Adrenal gland (tissue), 12 donors: ENCODE measurements around the gene ANKRD33B. TPM values are rescaled to one million over a fixed set of nuclear protein-coding genes. Genes with fewer than 3 reads are reported as not detected.

Experiments used
- DNase-seq, 7 donors: peaks; one replicate each; pipeline ENCODE4 v3.0.0-alpha.2; 2019 to 2020
- H3K27ac ChIP-seq, 5 donors: fragments of 200-600 bp; sonication (generic) in 4 of 5; 1 replicate in 3 of 5; 2 replicates in 2 of 5; pipeline versions ENCODE4 v1.5.1 to v1.8.0; 2016 to 2020; ENCODE audit warnings: mild to moderate bottlenecking in 1 of 5
- H3K27me3 ChIP-seq: fragments of 200-600 bp; 2 replicates; pipeline ENCODE4 v1.8.0; 2021
- H3K36me3 ChIP-seq, 2 donors: fragments of 200-600 bp; replicated peaks in 1 of 2; 1 replicate in 1 of 2; 2 replicates in 1 of 2; pipeline versions ENCODE4 v1.5.1 to v1.8.0; 2018 to 2022
- H3K4me1 ChIP-seq, 2 donors: fragments of 200-600 bp; replicated peaks in 1 of 2; 1 replicate in 1 of 2; 2 replicates in 1 of 2; pipeline versions ENCODE4 v1.5.1 to v1.8.0; 2018 to 2021
- H3K4me3 ChIP-seq, 4 donors: fragments of 200-600 bp; sonication (generic) in 3 of 4; one replicate each; pipeline ENCODE4 v1.5.1; 2016 to 2018
- H3K9me3 ChIP-seq, 3 donors: fragments of 200-600 bp; sonication (generic) in 1 of 3; replicated peaks in 1 of 3; 1 replicate in 2 of 3; 2 replicates in 1 of 3; pipeline versions ENCODE4 v1.5.1 to v1.8.0; 2016 to 2021
- CTCF ChIP-seq, 6 experiments: fragments of 450-650 bp in 4 of 6; fragments of 200-600 bp in 2 of 6; sonication (generic) in 1 of 6; IDR thresholded peaks; 1 replicate in 5 of 6; 2 replicates in 1 of 6; pipeline versions ENCODE4 v1.5.1 to v1.8.0; 2016 to 2021; ENCODE audit warnings: antibody characterized with exemption in 6 of 6, mild to moderate bottlenecking in 2 of 6, moderate library complexity in 1 of 6
- POLR2A ChIP-seq, 2 donors: fragments of 450-650 bp; IDR thresholded peaks; one replicate each; pipeline ENCODE4 v1.6.1; 2017; ENCODE audit warnings: antibody characterized with exemption in 2 of 2, mild to moderate bottlenecking in 2 of 2, moderate library complexity in 1 of 2
- WGBS, 4 donors: extraction: QIAGEN DNeasy Blood & Tissue Kit in 2 of 4; methylation state at CpG; one replicate each; pipeline versions ENCODE4 v1.1.5 to v1.1.7; 2013 to 2017; 5-methylcytosine and 5-hydroxymethylcytosine counted together
- intact Hi-C, 2 donors: fragments of 100-400 bp; cut with DNase I; formaldehyde crosslinking; loops; one replicate each; pipeline versions ENCODE4 v1.14.1 to v1.15.0; 2022 to 2023
- polyA plus RNA-seq, 3 donors: library from polyadenylated mRNA; stranded (reverse); fragments of 200-250 nt in 2 of 3; fragments of 350-450 nt in 1 of 3; fragmentation: Illumina TruSeq in 1 of 3; extraction: RNeasy Lipid Tissue Mini Kit (QIAGEN cat#74804) in 1 of 3; gene quantifications; one replicate each; pipeline ENCODE4 v1.2.3, GENCODE V29; 2013 to 2014
- total RNA-seq, 9 donors: library from RNA; depleted of rRNA in 4 of 9; stranded (reverse); fragments of >200 nt in 4 of 9; fragments of 120-200 nt in 1 of 9; fragmentation: NEBNext Ultra II Directional in 1 of 9; extraction: Animal tissue kit (Norgen Biotek cat#: 25700) in 1 of 9; gene quantifications; one replicate each; pipeline versions ENCODE4 v1.1.0 to v1.2.4, GENCODE V29; 2013 to 2023
- donor health status: healthy with polysubstance abuse.
- donor health status: Bipolar disorder and iron deficiency.
- donor health status: DM: yes; HTN: yes; CAD: no.
- donor health status: DM: no; HTN: no; CAD: no.
- donor health status: DM: no; HTN: no; CAD: no.
- donor health status: DM: yes; HTN: yes; CAD: no.

The ANKRD33B gene
- total and polyA plus RNA-seq, 12 donors, result 0.14 to 0.69 (median 0.23) TPM

DNA sequence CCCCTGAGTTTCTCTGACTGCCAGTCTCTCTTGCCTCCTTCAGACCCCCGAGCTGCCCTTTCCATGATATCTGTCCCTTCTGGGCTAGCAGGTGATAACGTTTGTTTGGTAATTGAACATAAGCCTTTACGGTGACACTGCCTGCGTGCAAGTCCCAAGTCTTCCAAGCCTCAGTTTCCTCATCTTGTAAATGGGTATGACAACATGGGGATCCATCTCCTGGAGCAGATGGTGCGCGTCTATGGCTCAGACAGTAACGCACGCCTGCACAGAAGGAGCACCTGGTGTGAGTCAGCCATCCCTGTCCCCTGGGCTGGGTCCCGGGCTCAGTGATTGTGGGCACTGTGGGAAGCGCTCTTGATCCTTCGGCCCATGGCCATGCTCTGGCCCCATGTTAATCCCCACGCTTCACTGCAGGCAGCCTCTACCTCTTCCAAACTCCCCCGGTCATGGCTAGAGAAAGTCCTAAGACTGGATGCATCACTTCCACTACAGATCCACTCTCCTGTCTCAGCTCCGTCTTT, 111.4 kb downstream of the ANKRD33B start:
- Histone ChIP-seq H3K9me3 (no peaks in the 10 kb centered on the region), H3K27me3 (no peaks in the 10 kb centered on the region), H3K27ac (no peak overlapping the region), H3K4me1 (no peaks in the 10 kb centered on the region), H3K4me3 (no peak overlapping the region), H3K36me3 (peaks cover 0 to 17% of the 10 kb centered on the region in 2 donors)
- no peak for DNase-seq
- intact Hi-C loops, result no loop called here
- TF ChIP-seq POLR2A (IDR thresholded peaks at IDR 0.05) (no peak), CTCF (IDR thresholded peaks at IDR 0.05) (no peak)
- WGBS, 4 donors, result 83 to 86% (median 85%) methylated on average over 14 of the region's 14 CpGs

- H3K4me1 ChIP-seq, result no peaks in the 10 kb centered on the region
Measured at GRCh38 chr5:10676224-10676623, 112.4 kb downstream of the ANKRD33B start.

DNA sequence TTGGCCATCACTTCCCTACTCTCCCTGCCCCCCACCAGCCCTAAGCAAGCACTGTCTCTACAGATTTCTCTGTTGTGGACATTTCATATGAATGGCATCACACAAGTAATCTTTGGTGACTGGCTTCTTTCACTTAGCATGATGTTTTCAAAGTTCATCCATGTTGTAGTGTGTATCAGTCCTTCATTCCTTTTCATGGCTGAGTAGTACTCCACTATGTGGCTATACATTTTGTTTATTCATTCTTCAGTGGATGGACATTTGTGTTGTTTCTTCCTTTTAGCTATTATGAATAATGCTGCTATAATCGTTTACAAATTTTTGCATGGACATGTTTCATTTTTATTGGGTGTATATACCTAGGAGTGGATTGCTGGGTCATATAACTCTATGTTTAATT, 113.1 kb downstream of the ANKRD33B start:
- Histone ChIP-seq H3K27ac (no peak overlapping the region), H3K4me1 (no peaks in the 10 kb centered on the region), H3K9me3 (no peaks in the 10 kb centered on the region), H3K36me3 (peaks cover 0 to 26% of the 10 kb centered on the region in 2 donors), H3K27me3 (no peaks in the 10 kb centered on the region), H3K4me3 (no peak overlapping the region)
- WGBS, 4 donors, result 89 to 97% (median 94%) methylated on average over 1 of the region's 1 CpG
- DNase-seq, result no peak
- intact Hi-C loops, result no loop called here
- TF ChIP-seq CTCF (IDR thresholded peaks at IDR 0.05), result no peak

More at GRCh38 chr5:10676224-10676623, 112.4 kb downstream of the ANKRD33B start:
- DNase-seq, result no peak
- TF ChIP-seq CTCF (IDR thresholded peaks at IDR 0.05), result no peak
- TF ChIP-seq POLR2A (IDR thresholded peaks at IDR 0.05), result no peak
- H3K27ac ChIP-seq, result no peak overlapping the region
- H3K27me3 ChIP-seq, result no peaks in the 10 kb centered on the region
- no peaks in the 10 kb centered on the region for H3K9me3 ChIP-seq
- peaks cover 0 to 26% of the 10 kb centered on the region in 2 donors for H3K36me3 ChIP-seq
- H3K4me3 ChIP-seq, result no peak overlapping the region
- intact Hi-C loops, result no loop called here
- 56 to 61% (median 58%) methylated on average over 4 of the region's 4 CpGs for WGBS, 4 donors

DNA sequence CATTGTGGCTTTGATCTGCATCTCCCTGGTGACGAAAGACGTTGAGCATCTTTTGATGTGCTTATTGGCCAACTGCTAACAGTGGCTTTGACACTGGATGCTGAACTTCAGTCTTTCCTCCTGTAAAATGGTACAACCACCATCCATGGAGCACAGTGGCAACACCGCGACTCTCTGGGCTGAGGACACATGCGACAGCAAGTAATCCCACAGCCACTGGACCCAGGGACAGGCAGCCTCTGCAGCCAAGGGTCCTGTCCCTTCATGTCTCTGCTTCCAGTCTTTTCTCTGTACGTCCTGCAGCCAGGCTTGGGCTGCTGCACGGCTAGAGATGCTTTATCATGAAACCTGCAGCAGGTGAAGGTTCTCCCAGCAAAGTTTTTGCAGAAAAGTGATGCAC, 113.7 kb downstream of the ANKRD33B start:
- 94 to 98% (median 96%) methylated on average over 7 of the region's 7 CpGs for WGBS, 4 donors
- TF ChIP-seq CTCF (IDR thresholded peaks at IDR 0.05) (no peak), POLR2A (IDR thresholded peaks at IDR 0.05) (no peak)
- peaks cover 0 to 26% of the 10 kb centered on the region in 2 donors for H3K36me3 ChIP-seq
- no peak overlapping the region for H3K4me3 ChIP-seq
- H3K9me3 ChIP-seq, result no peaks in the 10 kb centered on the region
- no peak for DNase-seq
- H3K27me3 ChIP-seq, result no peaks in the 10 kb centered on the region
- H3K27ac ChIP-seq, result no peak overlapping the region
- intact Hi-C loops, result no loop called here
- H3K4me1 ChIP-seq, result no peaks in the 10 kb centered on the region
